ENCODE data around the gene SKIC8.

SKIC8 gene

GRCh38 chr15:78311292-78311691, 11.9 kb upstream of the SKIC8 start:
- TF ChIP-seq, protein P1, sequence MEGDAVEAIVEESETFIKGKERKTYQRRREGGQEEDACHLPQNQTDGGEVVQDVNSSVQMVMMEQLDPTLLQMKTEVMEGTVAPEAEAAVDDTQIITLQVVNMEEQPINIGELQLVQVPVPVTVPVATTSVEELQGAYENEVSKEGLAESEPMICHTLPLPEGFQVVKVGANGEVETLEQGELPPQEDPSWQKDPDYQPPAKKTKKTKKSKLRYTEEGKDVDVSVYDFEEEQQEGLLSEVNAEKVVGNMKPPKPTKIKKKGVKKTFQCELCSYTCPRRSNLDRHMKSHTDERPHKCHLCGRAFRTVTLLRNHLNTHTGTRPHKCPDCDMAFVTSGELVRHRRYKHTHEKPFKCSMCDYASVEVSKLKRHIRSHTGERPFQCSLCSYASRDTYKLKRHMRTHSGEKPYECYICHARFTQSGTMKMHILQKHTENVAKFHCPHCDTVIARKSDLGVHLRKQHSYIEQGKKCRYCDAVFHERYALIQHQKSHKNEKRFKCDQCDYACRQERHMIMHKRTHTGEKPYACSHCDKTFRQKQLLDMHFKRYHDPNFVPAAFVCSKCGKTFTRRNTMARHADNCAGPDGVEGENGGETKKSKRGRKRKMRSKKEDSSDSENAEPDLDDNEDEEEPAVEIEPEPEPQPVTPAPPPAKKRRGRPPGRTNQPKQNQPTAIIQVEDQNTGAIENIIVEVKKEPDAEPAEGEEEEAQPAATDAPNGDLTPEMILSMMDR (IDR thresholded peaks at IDR 0.05; ENCODE audit: control insufficient read depth, insufficient read depth, low read depth, low read length, missing control alignments): no peak
- no peak for DNase-seq (ENCODE audit: low read depth)
- H3K4me3 ChIP-seq (ENCODE audit: control insufficient read depth, low read depth, low read length): no peak overlapping the region

GRCh38 chr15:78308422-78309032, 9.1 kb upstream of the SKIC8 start:
- no peak overlapping the region for H3K4me3 ChIP-seq (ENCODE audit: control insufficient read depth, low read depth, low read length)
- no peak for DNase-seq (ENCODE audit: low read depth)
- TF ChIP-seq, protein P1 (IDR thresholded peaks at IDR 0.05; ENCODE audit: control insufficient read depth, insufficient read depth, low read depth, low read length, missing control alignments): peak; percentile 96

DNA sequence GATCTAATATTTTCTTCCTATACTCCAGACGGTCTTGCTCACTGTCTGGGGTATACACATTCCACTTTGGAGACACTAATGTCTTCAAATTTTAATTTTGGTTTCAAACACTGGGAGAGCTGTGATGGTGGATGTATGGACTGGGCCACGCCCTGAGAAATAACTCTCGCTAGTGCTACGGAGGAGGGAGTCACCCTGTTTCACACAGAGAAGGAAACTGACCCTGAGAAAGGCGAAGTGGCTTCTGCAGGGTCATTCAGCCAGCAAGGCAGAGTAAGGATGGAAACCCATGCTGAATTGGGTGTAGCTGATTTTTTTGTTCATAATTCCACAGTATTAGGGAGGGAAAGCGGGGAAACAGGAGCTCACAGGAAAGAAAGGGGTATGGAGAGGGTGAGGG, 8.6 kb upstream of the SKIC8 start:
- DNase-seq (ENCODE audit: low read depth): no peak
- no peak overlapping the region for H3K4me3 ChIP-seq (ENCODE audit: control insufficient read depth, low read depth, low read length)
- TF ChIP-seq, protein P1 (IDR thresholded peaks at IDR 0.05; ENCODE audit: control insufficient read depth, insufficient read depth, low read depth, low read length, missing control alignments): no peak

DNA sequence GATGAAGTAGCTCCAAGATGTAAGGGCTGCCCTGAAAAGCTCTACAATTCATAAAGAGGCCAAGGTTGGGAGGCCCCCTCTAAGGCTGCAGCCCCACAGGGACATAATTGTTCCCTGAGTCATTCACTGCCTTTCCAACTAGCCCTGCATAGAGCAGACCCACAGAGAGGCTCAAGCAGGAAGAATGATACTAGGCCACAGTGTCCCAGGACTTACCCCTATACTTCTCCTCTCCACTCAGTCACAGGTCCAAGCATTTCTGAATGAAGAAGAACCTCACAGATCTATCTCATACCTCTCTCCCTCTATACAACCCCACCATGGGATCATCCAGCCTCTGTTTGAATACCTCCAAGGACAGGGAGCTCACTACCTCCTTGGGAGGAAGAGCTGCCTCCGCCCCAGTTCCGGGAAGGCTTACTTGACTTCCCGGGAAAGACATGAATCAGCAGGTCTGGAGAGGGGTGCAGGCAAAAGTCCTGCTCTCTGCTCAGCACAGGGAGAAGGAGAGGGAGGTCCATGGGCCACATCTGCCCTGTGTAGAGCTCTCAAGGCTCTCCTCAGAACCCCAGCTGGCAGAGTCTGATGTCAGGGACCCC, 6.9 kb upstream of the SKIC8 start:
- no peak overlapping the region for H3K4me3 ChIP-seq (ENCODE audit: control insufficient read depth, low read depth, low read length)
- TF ChIP-seq, protein P1 (IDR thresholded peaks at IDR 0.05; ENCODE audit: control insufficient read depth, insufficient read depth, low read depth, low read length, missing control alignments): no peak
- no peak for DNase-seq (ENCODE audit: low read depth)

- H3K4me3 ChIP-seq (ENCODE audit: control insufficient read depth, low read depth, low read length): no peak overlapping the region
- DNase-seq (ENCODE audit: low read depth): no peak
- TF ChIP-seq, protein P1 (IDR thresholded peaks at IDR 0.05; ENCODE audit: control insufficient read depth, insufficient read depth, low read depth, low read length, missing control alignments): no peak
These were observed 5.0 kb upstream of the SKIC8 start for GRCh38 chr15:78304216-78305066.

GRCh38 chr15:78302579-78303312, 3.3 kb upstream of the SKIC8 start:
- no peak overlapping the region for H3K4me3 ChIP-seq (ENCODE audit: control insufficient read depth, low read depth, low read length)
- peak; percentile 93 for DNase-seq (ENCODE audit: low read depth)
- TF ChIP-seq, protein P1 (IDR thresholded peaks at IDR 0.05; ENCODE audit: control insufficient read depth, insufficient read depth, low read depth, low read length, missing control alignments): no peak

Measured in AG09309 (cell line).